ENCODE results near the gene SDR42E1. TPM values are rescaled to one million over a fixed set of nuclear protein-coding genes. Genes with fewer than 3 reads are reported as not detected.

SDR42E1 gene
- total RNA-seq, 1 experiment from 2014 or later = 0.07 TPM

GRCh38 chr16:82047374-82047773 lies 36.1 kb upstream of the SDR42E1 start:
- no peaks in the 10 kb centered on the region for H3K36me3 Mint-ChIP-seq
- H3K4me3 Mint-ChIP-seq = no peak overlapping the region
- ATAC-seq (no peak), DNase-seq (ENCODE audit: low spot score) (no peak)
- ChIA-PET CTCF (interaction anchor here (1.3 kb wide), 1 partner anchor 181 kb away, joined by 3 read pairs; no protein-coding TSS in a partner anchor), POLR2A (no interaction called here)
- no peaks in the 10 kb centered on the region for H3K9me3 Mint-ChIP-seq
- no peak for TF ChIP-seq KAT7 (CRISPR knock-in tag; IDR thresholded peaks at IDR 0.05; ENCODE audit: borderline replicate concordance)
- no peak for TF ChIP-seq SMAD3 (CRISPR knock-in tag; IDR thresholded peaks at IDR 0.05; ENCODE audit: borderline replicate concordance)
- no peak overlapping the region for H3K27ac Mint-ChIP-seq
- H3K4me1 Mint-ChIP-seq = no peaks in the 10 kb centered on the region
- H3K27me3 Mint-ChIP-seq (ENCODE audit: low read depth) = no peaks in the 10 kb centered on the region

GRCh38 chr16:82046941-82047340 lies 35.7 kb upstream of the SDR42E1 start:
- ChIA-PET POLR2A (no interaction called here), CTCF (interaction anchor here (1.3 kb wide), 1 partner anchor 182 kb away, joined by 3 read pairs; no protein-coding TSS in a partner anchor)
- ATAC-seq (no peak), DNase-seq (ENCODE audit: low spot score) (no peak)
- TF ChIP-seq FOXP1 (CRISPR knock-in tag; IDR thresholded peaks at IDR 0.05; ENCODE audit: borderline replicate concordance) = no peak
- TF ChIP-seq, protein P1, sequence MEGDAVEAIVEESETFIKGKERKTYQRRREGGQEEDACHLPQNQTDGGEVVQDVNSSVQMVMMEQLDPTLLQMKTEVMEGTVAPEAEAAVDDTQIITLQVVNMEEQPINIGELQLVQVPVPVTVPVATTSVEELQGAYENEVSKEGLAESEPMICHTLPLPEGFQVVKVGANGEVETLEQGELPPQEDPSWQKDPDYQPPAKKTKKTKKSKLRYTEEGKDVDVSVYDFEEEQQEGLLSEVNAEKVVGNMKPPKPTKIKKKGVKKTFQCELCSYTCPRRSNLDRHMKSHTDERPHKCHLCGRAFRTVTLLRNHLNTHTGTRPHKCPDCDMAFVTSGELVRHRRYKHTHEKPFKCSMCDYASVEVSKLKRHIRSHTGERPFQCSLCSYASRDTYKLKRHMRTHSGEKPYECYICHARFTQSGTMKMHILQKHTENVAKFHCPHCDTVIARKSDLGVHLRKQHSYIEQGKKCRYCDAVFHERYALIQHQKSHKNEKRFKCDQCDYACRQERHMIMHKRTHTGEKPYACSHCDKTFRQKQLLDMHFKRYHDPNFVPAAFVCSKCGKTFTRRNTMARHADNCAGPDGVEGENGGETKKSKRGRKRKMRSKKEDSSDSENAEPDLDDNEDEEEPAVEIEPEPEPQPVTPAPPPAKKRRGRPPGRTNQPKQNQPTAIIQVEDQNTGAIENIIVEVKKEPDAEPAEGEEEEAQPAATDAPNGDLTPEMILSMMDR (IDR thresholded peaks at IDR 0.05) = no peak
- no peak for TF ChIP-seq GRHL2 (CRISPR knock-in tag; IDR thresholded peaks at IDR 0.05; ENCODE audit: insufficient replicate concordance, severe bottlenecking)
- TF ChIP-seq ZNF138 (CRISPR knock-in tag; conservative IDR thresholded peaks at IDR 0.05) = no peak
- no peak for TF ChIP-seq TEAD4 (CRISPR knock-in tag; IDR thresholded peaks at IDR 0.05)
- TF ChIP-seq ZNF219 (CRISPR knock-in tag; IDR thresholded peaks at IDR 0.05; ENCODE audit: borderline replicate concordance) = no peak
- TF ChIP-seq MYBL2 (CRISPR knock-in tag; IDR thresholded peaks at IDR 0.05) = no peak
- TF ChIP-seq KAT7 (CRISPR knock-in tag; IDR thresholded peaks at IDR 0.05; ENCODE audit: borderline replicate concordance) = no peak
- TF ChIP-seq ZNF425 (CRISPR knock-in tag; conservative IDR thresholded peaks at IDR 0.05) = no peak
- TF ChIP-seq JAZF1 (CRISPR knock-in tag; IDR thresholded peaks at IDR 0.05) = no peak
- no peak for TF ChIP-seq PRRX2 (CRISPR knock-in tag; IDR thresholded peaks at IDR 0.05)
- TF ChIP-seq SMAD3 (CRISPR knock-in tag; IDR thresholded peaks at IDR 0.05; ENCODE audit: borderline replicate concordance) = no peak
- TF ChIP-seq NFYB (CRISPR knock-in tag; conservative IDR thresholded peaks at IDR 0.05; ENCODE audit: low read depth) = no peak
- TF ChIP-seq ZNF671 (CRISPR knock-in tag; IDR thresholded peaks at IDR 0.05) = no peak
- TF ChIP-seq, protein P2, sequence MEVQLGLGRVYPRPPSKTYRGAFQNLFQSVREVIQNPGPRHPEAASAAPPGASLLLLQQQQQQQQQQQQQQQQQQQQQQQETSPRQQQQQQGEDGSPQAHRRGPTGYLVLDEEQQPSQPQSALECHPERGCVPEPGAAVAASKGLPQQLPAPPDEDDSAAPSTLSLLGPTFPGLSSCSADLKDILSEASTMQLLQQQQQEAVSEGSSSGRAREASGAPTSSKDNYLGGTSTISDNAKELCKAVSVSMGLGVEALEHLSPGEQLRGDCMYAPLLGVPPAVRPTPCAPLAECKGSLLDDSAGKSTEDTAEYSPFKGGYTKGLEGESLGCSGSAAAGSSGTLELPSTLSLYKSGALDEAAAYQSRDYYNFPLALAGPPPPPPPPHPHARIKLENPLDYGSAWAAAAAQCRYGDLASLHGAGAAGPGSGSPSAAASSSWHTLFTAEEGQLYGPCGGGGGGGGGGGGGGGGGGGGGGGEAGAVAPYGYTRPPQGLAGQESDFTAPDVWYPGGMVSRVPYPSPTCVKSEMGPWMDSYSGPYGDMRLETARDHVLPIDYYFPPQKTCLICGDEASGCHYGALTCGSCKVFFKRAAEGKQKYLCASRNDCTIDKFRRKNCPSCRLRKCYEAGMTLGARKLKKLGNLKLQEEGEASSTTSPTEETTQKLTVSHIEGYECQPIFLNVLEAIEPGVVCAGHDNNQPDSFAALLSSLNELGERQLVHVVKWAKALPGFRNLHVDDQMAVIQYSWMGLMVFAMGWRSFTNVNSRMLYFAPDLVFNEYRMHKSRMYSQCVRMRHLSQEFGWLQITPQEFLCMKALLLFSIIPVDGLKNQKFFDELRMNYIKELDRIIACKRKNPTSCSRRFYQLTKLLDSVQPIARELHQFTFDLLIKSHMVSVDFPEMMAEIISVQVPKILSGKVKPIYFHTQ (CRISPR knock-in tag; IDR thresholded peaks at IDR 0.05) = no peak
- TF ChIP-seq, protein P3, sequence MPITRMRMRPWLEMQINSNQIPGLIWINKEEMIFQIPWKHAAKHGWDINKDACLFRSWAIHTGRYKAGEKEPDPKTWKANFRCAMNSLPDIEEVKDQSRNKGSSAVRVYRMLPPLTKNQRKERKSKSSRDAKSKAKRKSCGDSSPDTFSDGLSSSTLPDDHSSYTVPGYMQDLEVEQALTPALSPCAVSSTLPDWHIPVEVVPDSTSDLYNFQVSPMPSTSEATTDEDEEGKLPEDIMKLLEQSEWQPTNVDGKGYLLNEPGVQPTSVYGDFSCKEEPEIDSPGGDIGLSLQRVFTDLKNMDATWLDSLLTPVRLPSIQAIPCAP (CRISPR knock-in tag; IDR thresholded peaks at IDR 0.05) = no peak
- no peak for TF ChIP-seq ZNF263 (CRISPR knock-in tag; IDR thresholded peaks at IDR 0.05; ENCODE audit: low read depth)
- TF ChIP-seq, protein P4, sequence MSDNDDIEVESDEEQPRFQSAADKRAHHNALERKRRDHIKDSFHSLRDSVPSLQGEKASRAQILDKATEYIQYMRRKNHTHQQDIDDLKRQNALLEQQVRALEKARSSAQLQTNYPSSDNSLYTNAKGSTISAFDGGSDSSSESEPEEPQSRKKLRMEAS (CRISPR knock-in tag; IDR thresholded peaks at IDR 0.05) = no peak
- no peak for TF ChIP-seq HMGXB4 (CRISPR knock-in tag; IDR thresholded peaks at IDR 0.05)
- Mint-ChIP-seq H3K36me3 (no peaks in the 10 kb centered on the region), H3K4me1 (no peaks in the 10 kb centered on the region), H3K27me3 (ENCODE audit: low read depth) (no peaks in the 10 kb centered on the region), H3K27ac (no peak overlapping the region), H3K9me3 (no peaks in the 10 kb centered on the region), H3K4me3 (no peak overlapping the region)
